Fibroblast of pulmonary artery (primary cell): Measurements from ENCODE around the gene INTS14.

ENCODE experiments used
- DNase-seq: peaks from one replicate; pipeline ENCODE4 v3.0.0-alpha.2; 2010; ENCODE audit warnings: low read depth
- H3K4me3 ChIP-seq: replicated peaks from 2 replicates; pipeline ENCODE4 v1.5.1; 2011; ENCODE audit warnings: low read depth, mild to moderate bottlenecking, control low read depth, low read length, moderate library complexity
- TF ChIP-seq, protein P1 (sequence below): IDR thresholded peaks from 2 replicates; pipeline ENCODE4 v1.5.1; 2011; ENCODE audit warnings: mild to moderate bottlenecking, control low read depth, low read length, inconsistent platforms; ENCODE audit errors: missing control alignments

Gene INTS14

DNA sequence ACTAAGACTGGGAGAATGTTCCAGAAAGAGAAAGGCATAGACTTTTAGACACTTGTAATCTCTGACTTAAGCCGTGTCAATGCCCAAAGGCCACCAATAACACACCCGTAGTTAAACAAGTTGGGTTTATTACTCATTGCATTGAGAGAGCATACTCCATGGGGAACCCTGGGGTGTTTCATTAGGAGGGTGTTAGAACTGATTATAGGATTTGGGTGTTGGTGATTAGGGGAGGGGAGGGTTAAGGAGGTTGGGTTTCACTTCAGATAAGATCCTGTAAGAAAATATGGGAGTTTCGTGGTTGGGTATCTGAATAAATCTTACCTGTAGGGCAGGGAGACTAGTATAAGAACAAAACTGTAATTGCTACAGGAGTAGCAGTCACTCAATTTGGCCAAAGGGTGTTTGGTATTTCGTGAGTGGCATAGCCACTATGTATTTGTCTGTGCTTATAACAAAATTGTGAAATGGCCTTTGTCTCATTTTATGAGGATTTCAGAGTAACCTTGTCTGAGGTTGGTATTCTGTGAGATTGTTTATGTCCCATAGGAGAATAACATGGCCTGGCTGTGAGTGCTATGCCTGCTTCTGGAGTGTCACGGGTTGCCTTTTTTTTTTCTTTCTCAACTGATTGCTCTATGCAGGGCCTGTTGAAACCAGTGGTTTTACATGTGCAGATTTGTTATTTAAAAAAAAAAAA, 77.7 kb downstream of the INTS14 start:
- no peak overlapping the region for H3K4me3 ChIP-seq
- DNase-seq = no peak
- TF ChIP-seq, protein P1, sequence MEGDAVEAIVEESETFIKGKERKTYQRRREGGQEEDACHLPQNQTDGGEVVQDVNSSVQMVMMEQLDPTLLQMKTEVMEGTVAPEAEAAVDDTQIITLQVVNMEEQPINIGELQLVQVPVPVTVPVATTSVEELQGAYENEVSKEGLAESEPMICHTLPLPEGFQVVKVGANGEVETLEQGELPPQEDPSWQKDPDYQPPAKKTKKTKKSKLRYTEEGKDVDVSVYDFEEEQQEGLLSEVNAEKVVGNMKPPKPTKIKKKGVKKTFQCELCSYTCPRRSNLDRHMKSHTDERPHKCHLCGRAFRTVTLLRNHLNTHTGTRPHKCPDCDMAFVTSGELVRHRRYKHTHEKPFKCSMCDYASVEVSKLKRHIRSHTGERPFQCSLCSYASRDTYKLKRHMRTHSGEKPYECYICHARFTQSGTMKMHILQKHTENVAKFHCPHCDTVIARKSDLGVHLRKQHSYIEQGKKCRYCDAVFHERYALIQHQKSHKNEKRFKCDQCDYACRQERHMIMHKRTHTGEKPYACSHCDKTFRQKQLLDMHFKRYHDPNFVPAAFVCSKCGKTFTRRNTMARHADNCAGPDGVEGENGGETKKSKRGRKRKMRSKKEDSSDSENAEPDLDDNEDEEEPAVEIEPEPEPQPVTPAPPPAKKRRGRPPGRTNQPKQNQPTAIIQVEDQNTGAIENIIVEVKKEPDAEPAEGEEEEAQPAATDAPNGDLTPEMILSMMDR = no peak

DNA sequence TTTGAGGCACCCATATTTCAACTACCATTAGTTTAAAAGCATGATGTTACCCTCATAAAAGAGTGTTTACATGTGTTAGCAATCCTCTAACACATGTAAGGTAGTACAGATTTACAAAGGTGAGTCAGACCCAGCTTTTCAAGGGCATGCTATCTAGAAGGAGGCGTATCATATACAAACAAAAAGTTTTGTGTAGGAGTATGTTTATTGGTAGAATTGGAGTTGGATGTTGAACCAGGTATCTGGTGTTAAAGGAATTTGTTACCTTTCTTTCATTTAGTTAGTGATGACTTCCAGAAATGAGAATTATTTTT, 78.2 kb downstream of the INTS14 start:
- no peak overlapping the region for H3K4me3 ChIP-seq
- peak; percentile 43 for DNase-seq
- TF ChIP-seq, protein P1 = no peak

DNA sequence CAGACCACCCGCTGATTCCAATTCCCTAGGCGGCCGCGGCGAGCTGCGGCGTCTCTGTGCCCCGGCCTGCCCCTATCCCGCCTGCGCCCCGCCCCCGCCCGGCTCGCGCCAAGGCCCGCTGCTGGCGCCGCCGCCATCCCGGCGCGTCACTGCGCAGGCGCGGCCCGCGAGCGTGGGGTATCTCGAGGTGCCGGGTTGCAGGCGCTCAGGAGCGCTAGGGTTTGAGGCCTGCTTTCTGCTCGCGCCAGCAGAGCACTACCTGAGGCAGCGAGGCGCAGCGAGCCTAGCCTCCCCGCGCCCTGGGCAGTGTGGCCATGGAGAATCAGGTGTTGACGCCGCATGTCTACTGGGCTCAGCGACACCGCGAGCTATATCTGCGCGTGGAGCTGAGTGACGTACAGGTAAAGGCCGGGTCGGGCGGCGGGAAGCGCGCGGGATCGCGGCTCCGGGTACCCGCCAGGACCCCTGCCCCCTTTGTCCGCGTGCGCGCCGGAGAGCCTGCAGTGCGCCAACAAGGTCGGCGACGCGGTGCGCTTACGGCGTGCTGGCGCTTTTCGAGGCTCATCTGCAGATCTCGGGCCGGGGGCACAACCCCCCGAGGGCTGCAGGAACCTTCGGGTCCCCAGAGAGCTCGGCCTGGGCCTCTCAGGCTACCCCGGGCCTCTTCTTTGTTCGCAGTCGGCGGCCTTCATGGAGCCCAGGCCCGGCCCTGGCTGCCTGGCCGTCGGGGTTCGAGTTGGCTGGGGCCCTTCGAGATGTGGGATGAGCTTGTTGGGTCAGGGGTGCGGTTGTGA, 80.4 kb downstream of the INTS14 start, which contains the start of gene HACD3:
HACD3 (plus strand) TSS at position 146 of the 794 bp plus-strand sequence; CDS start at position 315, 169 bp downstream.
- TF ChIP-seq, protein P1 = no peak
- peak within 1 kb of the TSS; percentile 79 for H3K4me3 ChIP-seq
- peak; percentile 76 for DNase-seq

DNA sequence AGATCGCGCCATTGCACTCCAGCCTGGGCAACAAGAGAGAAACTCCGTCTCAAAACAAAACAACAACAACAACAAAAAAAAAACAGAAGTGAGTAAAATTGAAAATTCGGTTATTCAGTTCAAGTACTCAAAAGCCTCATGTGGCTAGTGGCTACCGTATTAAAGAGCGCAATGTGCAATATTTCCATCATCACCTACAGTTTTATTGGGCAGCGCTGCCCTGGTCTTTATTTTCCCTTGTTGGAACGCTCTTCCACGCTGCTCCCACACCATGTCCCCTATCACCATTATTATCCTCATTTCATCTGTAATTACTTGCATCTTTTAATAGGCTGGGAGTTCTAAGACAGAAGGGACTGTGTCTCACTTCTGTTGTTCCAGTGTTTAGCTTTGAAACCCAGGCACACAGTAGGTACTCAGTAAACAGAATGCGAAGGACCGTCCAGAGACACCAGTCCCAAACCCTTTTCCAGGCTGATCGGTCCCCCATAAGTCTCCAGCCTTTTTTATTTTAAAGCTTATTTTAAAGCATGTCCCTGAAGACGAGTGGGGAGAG, 81.1 kb downstream of the INTS14 start:
- no peak for DNase-seq
- H3K4me3 ChIP-seq = peak overlapping the region; percentile 79
- TF ChIP-seq, protein P1 = no peak
